ENCODE measurements around the gene GDF9.
"Not testable (repeated sequence)": the region's sequence is repeated elsewhere in the genome, so short reads cannot be mapped to it uniquely, and the experiment has no call there.

Gene GDF9

DNA sequence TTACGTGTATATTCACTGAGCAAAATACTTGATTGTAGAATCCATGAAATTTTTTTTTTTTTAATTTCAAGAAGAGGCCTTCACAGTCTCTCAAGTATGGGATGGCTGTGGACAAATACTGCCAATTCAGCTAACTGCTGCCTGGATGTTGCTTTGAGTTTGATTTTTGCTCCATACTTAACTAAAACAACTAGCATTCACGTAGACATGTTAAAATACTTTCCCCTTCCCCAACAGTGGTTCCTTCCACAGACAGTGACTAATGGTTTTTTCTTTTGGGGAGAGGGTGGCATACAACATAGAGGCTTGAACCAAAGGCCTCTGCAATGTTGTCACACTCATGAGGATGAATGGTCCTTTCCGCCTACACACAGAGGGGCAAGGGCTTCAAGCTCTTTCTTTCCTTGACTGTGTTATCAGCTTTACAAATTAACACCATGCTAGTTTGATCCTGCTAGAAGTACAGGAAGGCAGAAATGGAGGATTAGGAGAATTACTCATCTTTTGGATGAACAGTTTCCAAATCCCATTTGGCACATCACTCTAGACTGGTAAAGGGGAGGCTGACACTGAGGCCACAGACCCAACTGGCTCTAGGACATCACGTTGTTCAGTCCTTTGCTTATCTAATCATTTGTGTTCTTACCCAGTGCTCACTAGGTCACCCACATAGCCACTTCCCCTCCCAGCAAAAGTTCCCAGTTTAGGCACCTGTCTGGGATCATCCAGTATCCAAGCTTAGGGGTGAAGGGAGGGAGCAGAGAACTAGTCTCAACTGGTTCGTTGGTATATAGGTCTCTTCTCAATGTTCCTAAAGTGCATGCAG, 5.4 kb upstream of the GDF9 start:
- no peak overlapping the region for H3K27ac ChIP-seq (ENCODE audit: low read length)
- H3K4me1 ChIP-seq (ENCODE audit: control insufficient read depth in 1 of 2, insufficient read depth in 2 of 2, low read length in 2 of 2) = peaks cover 5 to 17% of the 10 kb centered on the region in 2 donors
- H3K36me3 ChIP-seq (ENCODE audit: control insufficient read depth in 1 of 2, insufficient read depth in 2 of 2, low read length in 2 of 2) = peaks cover 32 to 40% of the 10 kb centered on the region in 2 donors
- no peaks in the 10 kb centered on the region for H3K9me3 ChIP-seq (ENCODE audit: control insufficient read depth in 1 of 2, low read length in 2 of 2)
- H3K4me3 ChIP-seq (ENCODE audit: low read depth in 1 of 2, low read length in 2 of 2) = no peak overlapping the region
- no peaks in the 10 kb centered on the region for H3K27me3 ChIP-seq (ENCODE audit: low read depth, low read length)

DNA sequence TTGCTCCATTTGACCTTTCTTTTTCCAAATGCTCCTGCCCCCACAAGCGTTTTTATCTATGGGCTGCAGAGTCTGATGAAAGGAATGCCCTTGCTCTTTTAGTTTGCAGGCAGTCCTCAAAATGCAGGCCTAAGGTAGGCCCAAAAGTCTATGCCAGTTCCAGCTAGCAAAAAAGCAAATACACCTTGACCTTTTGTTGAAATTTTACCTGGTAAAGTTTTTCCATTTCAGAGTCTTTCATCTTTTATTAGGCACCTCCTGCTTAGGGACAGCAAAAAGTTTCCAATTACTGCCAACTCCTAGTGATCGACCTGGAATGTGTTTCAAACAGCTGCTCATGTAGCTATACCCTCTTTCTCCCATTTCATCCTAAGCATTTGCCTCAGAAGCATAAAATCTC, 4.5 kb upstream of the GDF9 start:
- Histone ChIP-seq H3K9me3 (ENCODE audit: control insufficient read depth in 1 of 2, low read length in 2 of 2) (no peaks in the 10 kb centered on the region), H3K27ac (ENCODE audit: low read length) (no peak overlapping the region), H3K27me3 (ENCODE audit: low read depth, low read length) (no peaks in the 10 kb centered on the region), H3K4me1 (ENCODE audit: control insufficient read depth in 1 of 2, insufficient read depth in 2 of 2, low read length in 2 of 2) (peaks cover 5 to 17% of the 10 kb centered on the region in 2 donors), H3K4me3 (ENCODE audit: low read depth in 1 of 2, low read length in 2 of 2) (no peak overlapping the region), H3K36me3 (ENCODE audit: control insufficient read depth in 1 of 2, insufficient read depth in 2 of 2, low read length in 2 of 2) (peaks cover 29 to 40% of the 10 kb centered on the region in 2 donors)

- Histone ChIP-seq H3K27me3 (ENCODE audit: low read depth, low read length) (no peaks in the 10 kb centered on the region), H3K9me3 (ENCODE audit: control insufficient read depth in 1 of 2, low read length in 2 of 2) (no peaks in the 10 kb centered on the region), H3K4me3 (ENCODE audit: low read depth in 1 of 2, low read length in 2 of 2) (no peak overlapping the region), H3K27ac (ENCODE audit: low read length) (no peak overlapping the region), H3K4me1 (ENCODE audit: control insufficient read depth in 1 of 2, insufficient read depth in 2 of 2, low read length in 2 of 2) (peaks cover 5 to 17% of the 10 kb centered on the region in 2 donors), H3K36me3 (ENCODE audit: control insufficient read depth in 1 of 2, insufficient read depth in 2 of 2, low read length in 2 of 2) (peaks cover 23 to 29% of the 10 kb centered on the region in 2 donors)
Observed at GRCh38 chr5:132868754-132869153, 2.5 kb upstream of the GDF9 start.

GRCh38 chr5:132867046-132867451, 780 bp upstream of the GDF9 start:
- Histone ChIP-seq H3K27me3 (ENCODE audit: low read depth, low read length) (no peaks in the 10 kb centered on the region), H3K36me3 (ENCODE audit: control insufficient read depth in 1 of 2, insufficient read depth in 2 of 2, low read length in 2 of 2) (peaks cover 20 to 28% of the 10 kb centered on the region in 2 donors), H3K9me3 (ENCODE audit: control insufficient read depth in 1 of 2, low read length in 2 of 2) (no peaks in the 10 kb centered on the region), H3K4me3 (ENCODE audit: low read depth in 1 of 2, low read length in 2 of 2) (peak overlapping the region; percentile 89 to 96), H3K27ac (ENCODE audit: low read length) (peak overlapping the region; percentile 94), H3K4me1 (ENCODE audit: control insufficient read depth in 1 of 2, insufficient read depth in 2 of 2, low read length in 2 of 2) (peaks cover 5 to 12% of the 10 kb centered on the region in 2 donors)

DNA sequence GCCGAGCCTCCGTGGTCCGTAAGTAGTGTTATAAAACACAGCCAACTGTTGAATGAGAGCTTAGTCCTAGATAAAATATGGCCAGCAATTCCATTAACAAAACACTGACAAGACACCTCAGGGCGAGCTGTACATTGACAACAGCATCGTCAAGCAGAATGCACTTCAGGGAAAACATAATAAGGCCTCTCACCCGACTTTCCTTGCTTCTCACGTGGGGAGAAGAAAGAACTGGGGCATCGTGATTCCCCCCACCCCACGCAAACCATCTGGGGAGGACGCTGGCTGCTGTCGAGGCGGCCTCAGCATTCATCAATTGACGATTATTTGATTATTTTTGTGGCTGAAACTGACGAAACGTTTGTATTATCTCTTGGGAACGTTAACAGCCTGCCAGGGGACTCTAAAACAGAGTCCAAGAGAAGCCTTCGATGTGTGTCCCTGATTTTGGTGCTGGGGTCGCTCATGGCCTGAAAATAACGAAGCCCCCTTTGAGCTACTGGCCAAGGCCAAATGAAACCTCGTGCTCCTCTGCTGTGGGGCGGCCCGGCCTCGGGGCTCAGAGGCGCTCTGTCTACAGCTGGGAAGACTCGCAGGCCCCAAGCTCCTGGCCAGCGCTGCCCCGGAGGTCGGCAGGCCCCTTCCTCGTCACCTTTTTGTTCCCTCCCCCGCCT, 464 bp downstream of the GDF9 start:
- peak overlapping the region; percentile 89 to 96 for H3K4me3 ChIP-seq (ENCODE audit: low read depth in 1 of 2, low read length in 2 of 2)
- no peaks in the 10 kb centered on the region for H3K27me3 ChIP-seq (ENCODE audit: low read depth, low read length)
- H3K4me1 ChIP-seq (ENCODE audit: control insufficient read depth in 1 of 2, insufficient read depth in 2 of 2, low read length in 2 of 2) = peaks cover 5 to 12% of the 10 kb centered on the region in 2 donors
- no peaks in the 10 kb centered on the region for H3K9me3 ChIP-seq (ENCODE audit: control insufficient read depth in 1 of 2, low read length in 2 of 2)
- peaks cover 15 to 24% of the 10 kb centered on the region in 2 donors for H3K36me3 ChIP-seq (ENCODE audit: control insufficient read depth in 1 of 2, insufficient read depth in 2 of 2, low read length in 2 of 2)
- peak overlapping the region; percentile 94 for H3K27ac ChIP-seq (ENCODE audit: low read length)

GRCh38 chr5:132860742-132861141, 5.5 kb downstream of the GDF9 start:
- H3K27ac ChIP-seq (ENCODE audit: low read length) = no peak overlapping the region
- H3K27me3 ChIP-seq (ENCODE audit: low read depth, low read length) = no peaks in the 10 kb centered on the region
- H3K36me3 ChIP-seq (ENCODE audit: control insufficient read depth in 1 of 2, insufficient read depth in 2 of 2, low read length in 2 of 2) = no peaks in the 10 kb centered on the region
- H3K4me3 ChIP-seq (ENCODE audit: low read depth in 1 of 2, low read length in 2 of 2) = no peak overlapping the region
- H3K4me1 ChIP-seq (ENCODE audit: control insufficient read depth in 1 of 2, insufficient read depth in 2 of 2, low read length in 2 of 2) = no peaks in the 10 kb centered on the region
- H3K9me3 ChIP-seq (ENCODE audit: control insufficient read depth in 1 of 2, low read length in 2 of 2) = no peaks in the 10 kb centered on the region

- Histone ChIP-seq H3K27ac (ENCODE audit: low read length) (no peak overlapping the region), H3K4me3 (ENCODE audit: low read depth in 1 of 2, low read length in 2 of 2) (no peak overlapping the region), H3K27me3 (ENCODE audit: low read depth, low read length) (no peaks in the 10 kb centered on the region), H3K9me3 (ENCODE audit: control insufficient read depth in 1 of 2, low read length in 2 of 2) (no peaks in the 10 kb centered on the region), H3K36me3 (ENCODE audit: control insufficient read depth in 1 of 2, insufficient read depth in 2 of 2, low read length in 2 of 2) (no peaks in the 10 kb centered on the region), H3K4me1 (ENCODE audit: control insufficient read depth in 1 of 2, insufficient read depth in 2 of 2, low read length in 2 of 2) (no peaks in the 10 kb centered on the region)
Observed at GRCh38 chr5:132859889-132860437, 6.3 kb downstream of the GDF9 start.

GRCh38 chr5:132856011-132856410, 10.3 kb downstream of the GDF9 start:
- Histone ChIP-seq H3K27me3 (ENCODE audit: low read depth, low read length) (no peaks in the 10 kb centered on the region), H3K9me3 (ENCODE audit: control insufficient read depth in 1 of 2, low read length in 2 of 2) (no peaks in the 10 kb centered on the region), H3K4me1 (ENCODE audit: control insufficient read depth in 1 of 2, insufficient read depth in 2 of 2, low read length in 2 of 2) (no peaks in the 10 kb centered on the region)

GRCh38 chr5:132854992-132855391, 11.3 kb downstream of the GDF9 start:
- not testable (repeated sequence) for H3K4me3 ChIP-seq (ENCODE audit: low read depth in 1 of 2, low read length in 2 of 2); H3K27me3 ChIP-seq (ENCODE audit: low read depth, low read length); H3K9me3 ChIP-seq (ENCODE audit: control insufficient read depth in 1 of 2, low read length in 2 of 2); H3K27ac ChIP-seq (ENCODE audit: low read length); H3K4me1 ChIP-seq (ENCODE audit: control insufficient read depth in 1 of 2, insufficient read depth in 2 of 2, low read length in 2 of 2); H3K36me3 ChIP-seq (ENCODE audit: control insufficient read depth in 1 of 2, insufficient read depth in 2 of 2, low read length in 2 of 2)

More at GRCh38 chr5:132856011-132856410, 10.3 kb downstream of the GDF9 start:
- no peaks in the 10 kb centered on the region for H3K36me3 ChIP-seq (ENCODE audit: control insufficient read depth in 1 of 2, insufficient read depth in 2 of 2, low read length in 2 of 2)
- no peak overlapping the region for H3K27ac ChIP-seq (ENCODE audit: low read length)
- H3K4me3 ChIP-seq (ENCODE audit: low read depth in 1 of 2, low read length in 2 of 2) = no peak overlapping the region

DNA sequence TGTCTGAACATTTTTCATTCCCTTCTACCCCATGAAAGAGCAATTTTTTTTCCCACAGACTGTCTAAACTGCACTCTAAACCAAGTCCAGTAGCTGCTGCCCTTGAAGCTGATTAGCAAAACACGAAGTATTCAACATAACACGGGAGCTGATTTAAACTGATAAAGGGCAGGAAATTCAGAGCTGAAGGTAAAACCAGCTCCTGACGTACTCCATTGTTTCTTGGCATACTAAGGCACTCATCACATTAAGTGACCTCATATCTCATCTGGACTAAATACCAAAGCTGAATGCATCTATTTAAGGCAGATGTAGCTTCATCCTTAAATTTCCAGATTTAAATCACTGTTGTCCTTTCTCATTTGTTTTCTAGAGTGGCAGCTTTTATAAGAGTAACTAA, 12.0 kb downstream of the GDF9 start:
- Histone ChIP-seq H3K27ac (ENCODE audit: low read length) (no peak overlapping the region), H3K4me1 (ENCODE audit: control insufficient read depth in 1 of 2, insufficient read depth in 2 of 2, low read length in 2 of 2) (no peaks in the 10 kb centered on the region), H3K27me3 (ENCODE audit: low read depth, low read length) (no peaks in the 10 kb centered on the region), H3K4me3 (ENCODE audit: low read depth in 1 of 2, low read length in 2 of 2) (no peak overlapping the region), H3K36me3 (ENCODE audit: control insufficient read depth in 1 of 2, insufficient read depth in 2 of 2, low read length in 2 of 2) (no peaks in the 10 kb centered on the region), H3K9me3 (ENCODE audit: control insufficient read depth in 1 of 2, low read length in 2 of 2) (no peaks in the 10 kb centered on the region)

DNA sequence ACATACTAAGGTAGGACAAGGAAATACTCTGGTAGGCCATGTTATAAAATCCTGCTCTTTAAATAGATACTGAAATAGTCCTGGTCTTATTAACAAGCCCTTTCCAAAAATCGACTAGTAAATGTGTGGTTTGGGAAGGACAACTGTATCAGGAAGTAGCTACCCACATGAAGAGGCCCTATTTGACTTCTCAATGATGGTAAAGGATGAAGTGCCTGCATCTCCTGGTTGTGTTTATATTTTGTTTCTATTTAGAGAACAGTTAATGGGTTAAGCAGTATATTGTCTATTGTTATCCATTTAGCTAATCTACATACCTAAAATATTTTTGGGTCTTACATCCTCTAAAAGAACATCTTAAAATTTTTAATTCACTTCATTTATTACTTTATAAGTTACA, 12.5 kb downstream of the GDF9 start:
- H3K4me1 ChIP-seq (ENCODE audit: control insufficient read depth in 1 of 2, insufficient read depth in 2 of 2, low read length in 2 of 2) = no peaks in the 10 kb centered on the region
- no peak overlapping the region for H3K27ac ChIP-seq (ENCODE audit: low read length)
- no peaks in the 10 kb centered on the region for H3K36me3 ChIP-seq (ENCODE audit: control insufficient read depth in 1 of 2, insufficient read depth in 2 of 2, low read length in 2 of 2)
- no peak overlapping the region for H3K4me3 ChIP-seq (ENCODE audit: low read depth in 1 of 2, low read length in 2 of 2)
- no peaks in the 10 kb centered on the region for H3K27me3 ChIP-seq (ENCODE audit: low read depth, low read length)
- no peaks in the 10 kb centered on the region for H3K9me3 ChIP-seq (ENCODE audit: control insufficient read depth in 1 of 2, low read length in 2 of 2)
